Embryonic facial prominence (tissue), 1 donor: ENCODE measurements around the gene CCDC88C.
"Not testable (repeated sequence)": the region's sequence is repeated elsewhere in the genome, so short reads cannot be mapped to it uniquely, and the experiment has no call there.

Experiments
- DNase-seq: peaks from one replicate; pipeline ENCODE4 v3.0.0-alpha.2; 2016; ENCODE audit errors: extremely low spot score

CCDC88C gene

GRCh38 chr14:91227183-91227628, 190.4 kb downstream of the CCDC88C start:
- no peak for DNase-seq

- DNase-seq: not testable (repeated sequence)
These were observed 191.3 kb downstream of the CCDC88C start for GRCh38 chr14:91226360-91226759.

GRCh38 chr14:91225025-91225424, 192.6 kb downstream of the CCDC88C start:
- DNase-seq: no peak

GRCh38 chr14:91223028-91223783, 194.4 kb downstream of the CCDC88C start:
- DNase-seq: no peak
